ENCODE results near the gene SFRP4.

- TF ChIP-seq POLR2A (IDR thresholded peaks at IDR 0.05) = no peak
- no peak for TF ChIP-seq EP300 (IDR thresholded peaks at IDR 0.05)
Observed at GRCh38 chr7:37960483-37960882, 43.9 kb upstream of the SFRP4 start.
